DND-41 (cell line): ENCODE measurements around the gene VWA8.

Experiments used
- EZH2 ChIP-seq: IDR thresholded peaks from 3 replicates; pipeline ENCODE4 v1.6.1; 2012; ENCODE audit warnings: borderline replicate concordance, low read depth, mild to moderate bottlenecking, moderate library complexity, low read length, inconsistent platforms; ENCODE audit not compliant: severe bottlenecking
- TF ChIP-seq, protein P1 (sequence below): IDR thresholded peaks from 2 replicates; pipeline ENCODE4 v1.5.1; 2012; ENCODE audit warnings: borderline replicate concordance, low read length, moderate library complexity, mild to moderate bottlenecking; ENCODE audit not compliant: poor library complexity, severe bottlenecking; ENCODE audit errors: extremely low read depth

DNA sequence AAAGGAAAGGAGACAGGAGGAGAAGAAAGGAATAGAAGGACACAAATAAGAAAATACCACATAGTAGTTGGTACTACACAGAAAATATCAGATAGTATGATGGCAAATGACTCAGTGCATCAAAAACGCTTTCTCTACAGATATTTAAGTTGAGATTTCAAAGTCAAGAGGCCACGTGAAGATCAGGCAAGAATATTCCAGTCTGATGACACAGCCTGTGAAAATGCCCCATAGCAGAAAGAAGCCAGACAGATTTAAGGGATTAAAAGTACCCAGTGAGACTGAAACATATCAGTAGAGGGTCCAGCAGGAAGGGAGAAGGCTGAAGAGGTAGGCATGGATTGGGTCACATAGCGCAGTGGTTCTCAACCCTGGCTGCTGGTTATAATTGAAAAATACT is 113.7 kb downstream of the VWA8 start:
- TF ChIP-seq, protein P1, sequence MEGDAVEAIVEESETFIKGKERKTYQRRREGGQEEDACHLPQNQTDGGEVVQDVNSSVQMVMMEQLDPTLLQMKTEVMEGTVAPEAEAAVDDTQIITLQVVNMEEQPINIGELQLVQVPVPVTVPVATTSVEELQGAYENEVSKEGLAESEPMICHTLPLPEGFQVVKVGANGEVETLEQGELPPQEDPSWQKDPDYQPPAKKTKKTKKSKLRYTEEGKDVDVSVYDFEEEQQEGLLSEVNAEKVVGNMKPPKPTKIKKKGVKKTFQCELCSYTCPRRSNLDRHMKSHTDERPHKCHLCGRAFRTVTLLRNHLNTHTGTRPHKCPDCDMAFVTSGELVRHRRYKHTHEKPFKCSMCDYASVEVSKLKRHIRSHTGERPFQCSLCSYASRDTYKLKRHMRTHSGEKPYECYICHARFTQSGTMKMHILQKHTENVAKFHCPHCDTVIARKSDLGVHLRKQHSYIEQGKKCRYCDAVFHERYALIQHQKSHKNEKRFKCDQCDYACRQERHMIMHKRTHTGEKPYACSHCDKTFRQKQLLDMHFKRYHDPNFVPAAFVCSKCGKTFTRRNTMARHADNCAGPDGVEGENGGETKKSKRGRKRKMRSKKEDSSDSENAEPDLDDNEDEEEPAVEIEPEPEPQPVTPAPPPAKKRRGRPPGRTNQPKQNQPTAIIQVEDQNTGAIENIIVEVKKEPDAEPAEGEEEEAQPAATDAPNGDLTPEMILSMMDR, result no peak
- TF ChIP-seq EZH2, result no peak
